ENCODE measurements around the gene SOCS6. TPM values are rescaled to one million over a fixed set of nuclear protein-coding genes. Genes with fewer than 3 reads are reported as not detected.

The SOCS6 gene
- total RNA-seq, 1 donor from 2014 or later = 29.3 TPM

DNA sequence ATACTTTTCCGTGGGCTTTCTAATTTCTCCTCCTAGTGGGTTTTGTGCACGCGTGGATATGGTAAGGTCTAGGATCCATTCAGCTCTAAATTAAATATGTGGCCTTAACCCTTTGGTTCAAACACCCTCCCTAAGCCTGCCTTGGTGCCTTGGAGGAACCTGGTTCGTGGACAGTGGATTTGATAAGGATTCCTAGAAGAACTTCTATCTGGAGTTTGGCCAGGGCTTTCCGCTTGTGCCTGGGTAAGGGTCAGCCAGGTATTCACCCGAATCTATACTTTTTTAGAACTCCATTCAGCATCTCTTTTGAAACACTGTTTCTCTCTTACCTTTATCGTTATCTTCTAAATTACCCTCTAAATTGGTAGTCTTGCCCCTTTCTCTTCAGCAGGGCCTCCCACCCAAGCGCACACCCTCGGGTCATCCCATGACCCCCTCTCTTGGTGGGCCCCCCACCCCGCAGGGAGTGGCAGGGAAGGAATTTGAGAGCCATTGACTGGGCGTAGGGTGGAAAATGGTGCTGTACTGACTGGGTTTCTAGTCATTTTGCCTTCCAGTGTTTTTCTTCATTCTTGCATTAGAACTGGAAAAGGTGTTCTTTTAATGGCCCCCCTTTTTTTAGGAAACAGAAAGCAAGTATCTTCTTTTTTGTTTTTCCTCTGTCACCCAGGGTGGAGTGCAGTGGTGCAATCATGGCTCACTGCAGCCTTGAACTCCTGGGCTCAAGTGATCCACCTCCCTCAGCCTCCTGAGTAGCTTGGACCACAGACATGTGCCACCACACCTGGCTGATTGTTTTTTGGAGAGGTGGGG, 1.8 kb downstream of the SOCS6 start:
- Mint-ChIP-seq H3K36me3 (no peaks in the 10 kb centered on the region), H3K4me1 (peaks cover 53% of the 10 kb centered on the region), H3K4me3 (peak overlapping the region; percentile 97), H3K27me3 (ENCODE audit: low read depth) (no peaks in the 10 kb centered on the region), H3K9me3 (no peaks in the 10 kb centered on the region), H3K27ac (peak overlapping the region; percentile 99)
- no peak for DNase-seq (ENCODE audit: low spot score in 2 of 2, unreplicated experiment in 2 of 2)
- TF ChIP-seq, protein P1, sequence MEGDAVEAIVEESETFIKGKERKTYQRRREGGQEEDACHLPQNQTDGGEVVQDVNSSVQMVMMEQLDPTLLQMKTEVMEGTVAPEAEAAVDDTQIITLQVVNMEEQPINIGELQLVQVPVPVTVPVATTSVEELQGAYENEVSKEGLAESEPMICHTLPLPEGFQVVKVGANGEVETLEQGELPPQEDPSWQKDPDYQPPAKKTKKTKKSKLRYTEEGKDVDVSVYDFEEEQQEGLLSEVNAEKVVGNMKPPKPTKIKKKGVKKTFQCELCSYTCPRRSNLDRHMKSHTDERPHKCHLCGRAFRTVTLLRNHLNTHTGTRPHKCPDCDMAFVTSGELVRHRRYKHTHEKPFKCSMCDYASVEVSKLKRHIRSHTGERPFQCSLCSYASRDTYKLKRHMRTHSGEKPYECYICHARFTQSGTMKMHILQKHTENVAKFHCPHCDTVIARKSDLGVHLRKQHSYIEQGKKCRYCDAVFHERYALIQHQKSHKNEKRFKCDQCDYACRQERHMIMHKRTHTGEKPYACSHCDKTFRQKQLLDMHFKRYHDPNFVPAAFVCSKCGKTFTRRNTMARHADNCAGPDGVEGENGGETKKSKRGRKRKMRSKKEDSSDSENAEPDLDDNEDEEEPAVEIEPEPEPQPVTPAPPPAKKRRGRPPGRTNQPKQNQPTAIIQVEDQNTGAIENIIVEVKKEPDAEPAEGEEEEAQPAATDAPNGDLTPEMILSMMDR (IDR thresholded peaks at IDR 0.05; ENCODE audit: unreplicated experiment) = no peak

DNA sequence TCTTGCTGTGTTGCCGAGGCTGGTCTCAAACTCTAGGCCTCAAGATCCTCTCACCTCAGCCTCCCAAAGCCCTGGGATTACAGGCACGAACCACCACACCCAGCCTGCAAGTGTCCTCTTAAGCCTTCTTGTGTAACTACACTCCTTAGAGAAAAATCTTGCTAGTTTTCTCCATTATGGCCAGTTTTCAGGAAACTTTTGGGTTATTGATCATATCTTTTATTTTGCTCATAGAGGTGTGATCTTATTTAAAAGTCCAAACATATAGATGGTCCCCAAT, 2.4 kb downstream of the SOCS6 start:
- Mint-ChIP-seq H3K36me3 (no peaks in the 10 kb centered on the region), H3K27ac (peak overlapping the region; percentile 99), H3K4me1 (peaks cover 57% of the 10 kb centered on the region), H3K27me3 (ENCODE audit: low read depth) (no peaks in the 10 kb centered on the region), H3K9me3 (no peaks in the 10 kb centered on the region), H3K4me3 (peak overlapping the region; percentile 97)
- TF ChIP-seq, protein P1 (IDR thresholded peaks at IDR 0.05; ENCODE audit: unreplicated experiment) = no peak
- DNase-seq (ENCODE audit: low spot score in 2 of 2, unreplicated experiment in 2 of 2) = no peak

DNA sequence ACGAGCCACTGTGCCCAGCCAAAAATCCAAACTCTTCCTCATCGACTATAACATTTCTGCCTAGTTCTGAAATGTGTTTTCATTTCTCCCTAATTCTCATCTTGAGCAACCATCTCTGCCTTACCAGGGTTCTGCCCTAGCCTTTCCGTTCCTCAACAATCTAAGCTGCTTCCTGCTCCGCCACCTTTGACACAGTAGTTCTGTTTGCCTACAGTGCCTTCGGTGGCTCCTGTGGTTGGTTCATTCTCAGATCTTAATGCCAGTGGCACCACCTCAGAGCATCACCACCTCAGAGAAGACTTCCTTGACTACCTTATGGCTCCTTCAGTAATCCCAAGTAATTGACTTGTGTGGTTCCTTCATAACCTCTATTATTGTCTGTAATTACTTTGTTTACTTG, 3.8 kb downstream of the SOCS6 start:
- no peak for DNase-seq (ENCODE audit: low spot score in 2 of 2, unreplicated experiment in 2 of 2)
- Mint-ChIP-seq H3K4me1 (peaks cover 55% of the 10 kb centered on the region), H3K27ac (no peak overlapping the region), H3K9me3 (no peaks in the 10 kb centered on the region), H3K36me3 (no peaks in the 10 kb centered on the region), H3K4me3 (no peak overlapping the region), H3K27me3 (ENCODE audit: low read depth) (no peaks in the 10 kb centered on the region)
- TF ChIP-seq, protein P1 (IDR thresholded peaks at IDR 0.05; ENCODE audit: unreplicated experiment) = no peak

DNA sequence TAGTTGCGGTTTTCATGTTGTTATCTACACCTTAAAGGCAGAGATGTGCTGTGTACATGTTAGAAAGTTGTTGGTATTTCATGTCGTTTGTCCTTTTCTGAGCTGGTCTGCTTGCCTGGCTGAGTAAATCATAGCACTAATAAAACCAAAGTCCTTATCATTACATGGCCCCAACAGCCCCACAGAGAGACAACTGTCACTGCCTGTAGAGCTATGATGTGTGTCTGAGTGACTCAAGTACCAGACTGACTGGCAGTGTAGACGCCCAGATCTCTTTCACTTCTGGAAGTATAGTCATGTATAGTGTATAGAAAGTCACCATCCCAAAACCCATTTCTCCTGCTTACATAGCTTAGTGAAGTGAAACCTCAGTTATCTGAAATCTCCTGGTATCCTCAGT, 4.3 kb downstream of the SOCS6 start:
- Mint-ChIP-seq H3K27ac (no peak overlapping the region), H3K4me3 (no peak overlapping the region), H3K4me1 (peaks cover 53% of the 10 kb centered on the region), H3K27me3 (ENCODE audit: low read depth) (no peaks in the 10 kb centered on the region), H3K9me3 (no peaks in the 10 kb centered on the region), H3K36me3 (no peaks in the 10 kb centered on the region)
- no peak for DNase-seq (ENCODE audit: low spot score in 2 of 2, unreplicated experiment in 2 of 2)
- TF ChIP-seq, protein P1 (IDR thresholded peaks at IDR 0.05; ENCODE audit: unreplicated experiment) = no peak

DNA sequence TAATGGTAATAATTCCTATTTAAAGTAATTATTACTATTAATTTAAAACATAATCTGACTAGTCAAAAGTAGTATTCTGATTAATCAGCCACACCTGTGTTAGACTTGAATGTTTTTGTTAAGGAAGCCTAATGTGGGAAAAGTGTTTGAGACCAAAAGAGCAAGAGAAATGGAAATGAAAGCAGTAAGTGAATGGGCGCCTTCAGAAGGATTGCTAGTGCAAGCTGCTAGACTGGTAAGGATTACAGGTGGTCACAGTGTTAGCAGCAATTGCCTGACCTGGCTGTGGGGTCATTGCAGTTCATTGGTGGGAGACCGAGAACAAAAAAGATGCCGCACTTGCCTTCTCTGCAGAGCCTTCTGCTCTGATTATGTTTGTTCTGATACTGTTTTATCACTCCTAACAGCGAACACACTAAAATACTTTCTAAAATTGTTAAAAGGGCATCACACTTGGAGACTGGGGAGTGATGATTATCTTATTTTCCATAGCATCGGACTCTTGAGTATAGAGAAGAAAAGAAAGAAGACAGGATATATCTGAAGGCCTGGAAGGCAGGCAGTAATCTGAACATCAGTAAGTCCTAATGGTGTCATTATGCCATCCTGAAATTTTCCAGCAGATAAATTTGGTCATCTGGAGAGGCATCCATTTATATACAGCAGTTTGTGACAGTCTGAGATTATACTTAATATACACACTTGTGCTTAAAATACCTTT, 5.8 kb downstream of the SOCS6 start:
- peaks cover 52% of the 10 kb centered on the region for H3K4me1 Mint-ChIP-seq
- no peak for DNase-seq (ENCODE audit: low spot score in 2 of 2, unreplicated experiment in 2 of 2)
- H3K27ac Mint-ChIP-seq = no peak overlapping the region

More for the DNA sequence above, 5.8 kb downstream of the SOCS6 start:
- no peaks in the 10 kb centered on the region for H3K27me3 Mint-ChIP-seq (ENCODE audit: low read depth)
- H3K9me3 Mint-ChIP-seq = no peaks in the 10 kb centered on the region
- H3K36me3 Mint-ChIP-seq = no peaks in the 10 kb centered on the region
- TF ChIP-seq, protein P1 (IDR thresholded peaks at IDR 0.05; ENCODE audit: unreplicated experiment) = no peak
- no peak overlapping the region for H3K4me3 Mint-ChIP-seq
